ENCODE data around the gene TRIM15. TPM values are rescaled to one million over a fixed set of nuclear protein-coding genes. Genes with fewer than 3 reads are reported as not detected.
A peak's percentile ranks its signal among the peaks of the same experiment; 100 is the strongest.

The TRIM15 gene
- total RNA-seq, 4 donors from 2014 or later: not detected

GRCh38 chr6:30151580-30151979, 11.8 kb upstream of the TRIM15 start:
- no peak overlapping the region for H3K27ac ChIP-seq
- WGBS, 2 donors: 54 to 74% methylated on average over 3 of the region's 3 CpGs
- intact Hi-C loops (cut with DNase I): no loop called here
- DNase-seq: no peak
- no peaks in the 10 kb centered on the region for H3K36me3 ChIP-seq
- TF ChIP-seq POLR2A (IDR thresholded peaks at IDR 0.05): no peak
- TF ChIP-seq, protein P1, sequence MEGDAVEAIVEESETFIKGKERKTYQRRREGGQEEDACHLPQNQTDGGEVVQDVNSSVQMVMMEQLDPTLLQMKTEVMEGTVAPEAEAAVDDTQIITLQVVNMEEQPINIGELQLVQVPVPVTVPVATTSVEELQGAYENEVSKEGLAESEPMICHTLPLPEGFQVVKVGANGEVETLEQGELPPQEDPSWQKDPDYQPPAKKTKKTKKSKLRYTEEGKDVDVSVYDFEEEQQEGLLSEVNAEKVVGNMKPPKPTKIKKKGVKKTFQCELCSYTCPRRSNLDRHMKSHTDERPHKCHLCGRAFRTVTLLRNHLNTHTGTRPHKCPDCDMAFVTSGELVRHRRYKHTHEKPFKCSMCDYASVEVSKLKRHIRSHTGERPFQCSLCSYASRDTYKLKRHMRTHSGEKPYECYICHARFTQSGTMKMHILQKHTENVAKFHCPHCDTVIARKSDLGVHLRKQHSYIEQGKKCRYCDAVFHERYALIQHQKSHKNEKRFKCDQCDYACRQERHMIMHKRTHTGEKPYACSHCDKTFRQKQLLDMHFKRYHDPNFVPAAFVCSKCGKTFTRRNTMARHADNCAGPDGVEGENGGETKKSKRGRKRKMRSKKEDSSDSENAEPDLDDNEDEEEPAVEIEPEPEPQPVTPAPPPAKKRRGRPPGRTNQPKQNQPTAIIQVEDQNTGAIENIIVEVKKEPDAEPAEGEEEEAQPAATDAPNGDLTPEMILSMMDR (IDR thresholded peaks at IDR 0.05): no peak
- no peaks in the 10 kb centered on the region for H3K27me3 ChIP-seq
- H3K4me3 ChIP-seq (replicated peaks in 1 of 3): no peak overlapping the region
- no peaks in the 10 kb centered on the region for H3K9me3 ChIP-seq
- peaks cover 0 to 7% of the 10 kb centered on the region in 2 donors for H3K4me1 ChIP-seq

DNA sequence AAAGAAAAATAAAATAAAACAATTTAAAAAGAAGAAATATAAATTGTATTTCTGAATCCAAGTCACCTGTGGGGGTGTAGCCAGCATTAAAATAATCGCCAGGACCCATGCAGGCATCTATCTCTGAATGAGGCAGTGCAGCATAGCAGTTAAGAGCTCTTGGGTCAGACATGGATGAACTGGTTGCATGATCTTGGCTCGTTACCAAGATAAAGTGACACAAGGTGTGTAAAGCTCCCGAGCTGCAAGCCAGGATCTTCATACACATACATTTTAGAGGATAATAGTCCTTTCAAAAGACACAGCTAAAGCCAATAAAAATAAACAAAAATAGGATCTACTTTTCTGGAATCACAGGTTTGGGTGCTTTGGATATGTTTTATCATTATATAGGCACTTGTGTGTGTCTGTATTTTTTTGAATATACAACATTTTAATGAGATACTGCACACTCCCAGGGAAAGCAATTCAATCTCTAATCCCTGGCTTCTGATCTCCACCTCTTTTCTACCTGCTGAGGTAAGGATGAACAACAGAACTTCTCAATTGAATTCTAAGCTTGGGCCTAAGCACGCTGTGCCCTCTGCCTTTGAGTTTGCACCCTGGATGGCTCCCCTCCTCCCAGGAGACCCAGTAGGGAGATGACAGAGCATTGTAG, 11.2 kb upstream of the TRIM15 start:
- peaks cover 0 to 7% of the 10 kb centered on the region in 2 donors for H3K4me1 ChIP-seq
- H3K4me3 ChIP-seq (replicated peaks in 1 of 3): no peak overlapping the region
- no peak for TF ChIP-seq POLR2A (IDR thresholded peaks at IDR 0.05)
- TF ChIP-seq, protein P1 (IDR thresholded peaks at IDR 0.05): no peak
- no peaks in the 10 kb centered on the region for H3K36me3 ChIP-seq
- H3K27ac ChIP-seq: no peak overlapping the region
- 32 to 47% methylated on average over 4 of the region's 4 CpGs for WGBS, 2 donors
- peak; percentile 22 to 34 for DNase-seq
- intact Hi-C loops (cut with DNase I): no loop called here
- H3K27me3 ChIP-seq: no peaks in the 10 kb centered on the region
- H3K9me3 ChIP-seq: no peaks in the 10 kb centered on the region

DNA sequence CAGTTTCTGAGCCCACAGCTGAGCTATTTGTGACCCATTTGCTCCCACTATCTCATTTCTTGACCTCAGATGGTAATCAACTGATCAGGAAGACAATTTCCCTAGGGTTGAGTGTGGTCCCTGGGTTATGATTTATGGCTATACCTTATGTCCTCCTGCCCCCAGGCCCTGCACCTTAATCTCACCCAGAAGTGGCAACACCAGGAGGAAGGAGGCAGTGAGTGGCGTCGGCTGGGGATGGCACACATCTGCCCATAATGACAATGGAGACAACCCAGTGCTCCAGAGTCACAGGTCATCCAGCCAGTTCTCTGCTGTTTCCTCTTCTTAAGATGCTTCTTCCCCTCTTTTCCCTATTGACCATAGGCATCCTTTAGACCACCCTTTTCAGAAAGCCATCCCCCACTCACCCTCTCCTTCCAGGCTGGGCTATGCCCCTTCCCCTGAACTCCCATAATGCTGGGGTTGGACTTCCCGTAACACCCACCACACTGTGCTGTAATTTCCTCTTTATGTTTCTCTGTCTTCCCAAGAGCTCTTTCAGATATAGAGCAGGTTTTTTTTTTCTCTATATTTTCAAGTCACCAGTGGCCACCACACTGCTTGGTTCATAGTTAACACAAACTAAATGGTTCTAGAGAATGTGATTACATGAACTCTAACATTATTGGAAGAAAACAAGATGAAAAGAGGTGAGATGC, 10.3 kb upstream of the TRIM15 start:
- Histone ChIP-seq H3K9me3 (no peaks in the 10 kb centered on the region), H3K36me3 (no peaks in the 10 kb centered on the region), H3K4me3 (replicated peaks in 1 of 3) (no peak overlapping the region), H3K27ac (no peak overlapping the region), H3K4me1 (peaks cover 0 to 7% of the 10 kb centered on the region in 2 donors), H3K27me3 (no peaks in the 10 kb centered on the region)
- no peak for TF ChIP-seq POLR2A (IDR thresholded peaks at IDR 0.05)
- TF ChIP-seq, protein P1 (IDR thresholded peaks at IDR 0.05): no peak
- no peak for DNase-seq
- intact Hi-C loops (cut with DNase I): no loop called here
- 93% methylated on average over 3 of the region's 3 CpGs for whole genome bisulfite sequencing, 2 donors

DNA sequence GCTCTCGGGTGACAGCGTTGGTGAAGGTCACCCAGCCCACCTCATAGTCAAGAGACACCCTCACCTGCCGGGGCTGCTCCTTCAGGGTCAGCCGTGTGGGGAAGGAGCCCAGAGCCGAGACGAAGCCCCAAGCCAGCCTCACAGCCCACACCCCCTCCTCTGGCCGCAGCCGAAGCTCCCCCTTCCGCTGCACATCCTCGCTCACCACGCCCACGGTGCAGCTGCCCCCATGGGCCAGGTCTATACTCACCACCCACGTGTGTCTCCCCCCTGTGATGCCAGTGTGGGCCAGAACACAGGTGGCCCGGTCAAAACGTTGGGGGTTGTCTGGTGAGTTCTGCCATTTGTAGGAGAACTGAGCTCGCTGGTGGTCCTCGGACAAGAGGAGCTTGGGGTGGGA, 9.3 kb upstream of the TRIM15 start:
- H3K4me1 ChIP-seq: peaks cover 0 to 7% of the 10 kb centered on the region in 2 donors
- no peaks in the 10 kb centered on the region for H3K36me3 ChIP-seq
- H3K27ac ChIP-seq: no peak overlapping the region
- TF ChIP-seq, protein P1 (IDR thresholded peaks at IDR 0.05): no peak
- TF ChIP-seq POLR2A (IDR thresholded peaks at IDR 0.05): no peak
- DNase-seq: no peak
- intact Hi-C loops (cut with DNase I): no loop called here
- H3K9me3 ChIP-seq: no peaks in the 10 kb centered on the region
- H3K27me3 ChIP-seq: no peaks in the 10 kb centered on the region
- H3K4me3 ChIP-seq (replicated peaks in 1 of 3): no peak overlapping the region
- 81 to 87% methylated on average over 15 to 17 of the region's 17 CpGs for WGBS, 2 donors
